ENCODE results near the gene VSTM4. TPM values are rescaled to one million over a fixed set of nuclear protein-coding genes. Genes with fewer than 3 reads are reported as not detected.

The VSTM4 gene
- total RNA-seq, 1 experiment from 2014 or later: not detected

- H3K27me3 Mint-ChIP-seq (ENCODE audit: insufficient read depth, unreplicated experiment): peaks cover 29% of the 10 kb centered on the region
- Histone ChIP-seq H3K4me1 (no peaks in the 10 kb centered on the region), H3K27me3 (replicated peaks; ENCODE audit: control insufficient read depth, insufficient read depth, low read length) (peaks cover 1% of the 10 kb centered on the region; the same call in 1 of the 2 replicates), H3K36me3 (ENCODE audit: control insufficient read depth, insufficient read depth, low read length) (no peaks in the 10 kb centered on the region), H3K9me3 (peaks cover 9% of the 10 kb centered on the region), H3K4me3 (ENCODE audit: low read depth, low read length) (no peak overlapping the region)
- TF ChIP-seq, protein P1, sequence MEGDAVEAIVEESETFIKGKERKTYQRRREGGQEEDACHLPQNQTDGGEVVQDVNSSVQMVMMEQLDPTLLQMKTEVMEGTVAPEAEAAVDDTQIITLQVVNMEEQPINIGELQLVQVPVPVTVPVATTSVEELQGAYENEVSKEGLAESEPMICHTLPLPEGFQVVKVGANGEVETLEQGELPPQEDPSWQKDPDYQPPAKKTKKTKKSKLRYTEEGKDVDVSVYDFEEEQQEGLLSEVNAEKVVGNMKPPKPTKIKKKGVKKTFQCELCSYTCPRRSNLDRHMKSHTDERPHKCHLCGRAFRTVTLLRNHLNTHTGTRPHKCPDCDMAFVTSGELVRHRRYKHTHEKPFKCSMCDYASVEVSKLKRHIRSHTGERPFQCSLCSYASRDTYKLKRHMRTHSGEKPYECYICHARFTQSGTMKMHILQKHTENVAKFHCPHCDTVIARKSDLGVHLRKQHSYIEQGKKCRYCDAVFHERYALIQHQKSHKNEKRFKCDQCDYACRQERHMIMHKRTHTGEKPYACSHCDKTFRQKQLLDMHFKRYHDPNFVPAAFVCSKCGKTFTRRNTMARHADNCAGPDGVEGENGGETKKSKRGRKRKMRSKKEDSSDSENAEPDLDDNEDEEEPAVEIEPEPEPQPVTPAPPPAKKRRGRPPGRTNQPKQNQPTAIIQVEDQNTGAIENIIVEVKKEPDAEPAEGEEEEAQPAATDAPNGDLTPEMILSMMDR (IDR thresholded peaks at IDR 0.05; ENCODE audit: insufficient read depth in 1 of 2, low read depth in 1 of 2, low read length in 1 of 2, severe bottlenecking in 1 of 2, unreplicated experiment in 1 of 2): no peak
- H3K9me3 Mint-ChIP-seq (ENCODE audit: unreplicated experiment): peaks cover 23% of the 10 kb centered on the region
- ChIA-PET POLR2A (no interaction called here), CTCF (no interaction called here)
- no peaks in the 10 kb centered on the region for H3K36me3 Mint-ChIP-seq (ENCODE audit: insufficient read depth, unreplicated experiment)
- intact Hi-C loops (cut with micrococcal nuclease; ENCODE audit: unreplicated experiment): no loop called here
- H3K4me1 Mint-ChIP-seq (ENCODE audit: low read depth, unreplicated experiment): no peaks in the 10 kb centered on the region
- DNase-seq: no peak
- no TSS peak for BruUV-seq (replicated peaks)
- H3K27ac Mint-ChIP-seq (ENCODE audit: unreplicated experiment): no peak overlapping the region
- H3K4me3 Mint-ChIP-seq (ENCODE audit: unreplicated experiment): no peak overlapping the region
Observed at GRCh38 chr10:49090189-49090575, 25.1 kb downstream of the VSTM4 start.

DNA sequence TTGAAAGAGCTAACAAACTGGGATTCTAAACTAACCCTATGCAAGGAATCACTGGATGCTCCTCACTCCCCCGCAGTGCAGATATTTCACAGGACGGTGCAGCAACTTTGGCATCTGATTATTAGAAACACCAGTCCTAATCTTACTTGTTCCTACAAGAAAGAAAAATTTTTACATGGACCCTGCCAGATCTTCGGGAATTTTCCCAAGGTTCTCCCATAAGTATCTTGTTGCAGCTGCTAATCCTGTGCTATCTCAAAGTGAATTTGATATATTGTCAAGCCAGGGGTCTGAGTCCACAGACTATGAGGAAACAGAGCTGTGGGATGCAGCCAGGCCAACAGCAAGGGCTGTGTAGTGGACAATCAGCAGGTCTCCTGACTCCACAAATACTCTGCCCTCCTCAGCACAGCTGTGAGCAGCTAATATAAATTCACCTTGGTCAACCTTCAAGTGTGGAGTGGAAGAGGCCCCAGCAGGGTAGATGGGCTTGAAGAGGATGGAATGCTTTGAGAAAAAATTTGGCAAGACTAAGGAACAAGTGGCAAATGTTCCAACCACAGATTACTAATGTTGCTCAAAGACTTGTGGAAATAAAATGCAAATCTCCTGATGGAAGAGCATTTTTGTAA lies 25.6 kb downstream of the VSTM4 start:
- Histone ChIP-seq H3K9me3 (peaks cover 9% of the 10 kb centered on the region), H3K4me3 (ENCODE audit: low read depth, low read length) (no peak overlapping the region), H3K4me1 (no peaks in the 10 kb centered on the region), H3K27me3 (replicated peaks; ENCODE audit: control insufficient read depth, insufficient read depth, low read length) (0 out of 2 replicates have a peak, but pooled peaks cover 1% of the 10 kb centered on the region), H3K36me3 (ENCODE audit: control insufficient read depth, insufficient read depth, low read length) (no peaks in the 10 kb centered on the region)
- Mint-ChIP-seq H3K36me3 (ENCODE audit: insufficient read depth, unreplicated experiment) (no peaks in the 10 kb centered on the region), H3K9me3 (ENCODE audit: unreplicated experiment) (peaks cover 23% of the 10 kb centered on the region), H3K4me1 (ENCODE audit: low read depth, unreplicated experiment) (no peaks in the 10 kb centered on the region), H3K27ac (ENCODE audit: unreplicated experiment) (no peak overlapping the region), H3K27me3 (ENCODE audit: insufficient read depth, unreplicated experiment) (peaks cover 28% of the 10 kb centered on the region), H3K4me3 (ENCODE audit: unreplicated experiment) (no peak overlapping the region)
- ChIA-PET POLR2A (no interaction called here), CTCF (no interaction called here)
- no peak for DNase-seq
- intact Hi-C loops (cut with micrococcal nuclease; ENCODE audit: unreplicated experiment): no loop called here
- BruUV-seq (replicated peaks): no TSS peak
- TF ChIP-seq, protein P1 (IDR thresholded peaks at IDR 0.05; ENCODE audit: insufficient read depth in 1 of 2, low read depth in 1 of 2, low read length in 1 of 2, severe bottlenecking in 1 of 2, unreplicated experiment in 1 of 2): no peak

DNA sequence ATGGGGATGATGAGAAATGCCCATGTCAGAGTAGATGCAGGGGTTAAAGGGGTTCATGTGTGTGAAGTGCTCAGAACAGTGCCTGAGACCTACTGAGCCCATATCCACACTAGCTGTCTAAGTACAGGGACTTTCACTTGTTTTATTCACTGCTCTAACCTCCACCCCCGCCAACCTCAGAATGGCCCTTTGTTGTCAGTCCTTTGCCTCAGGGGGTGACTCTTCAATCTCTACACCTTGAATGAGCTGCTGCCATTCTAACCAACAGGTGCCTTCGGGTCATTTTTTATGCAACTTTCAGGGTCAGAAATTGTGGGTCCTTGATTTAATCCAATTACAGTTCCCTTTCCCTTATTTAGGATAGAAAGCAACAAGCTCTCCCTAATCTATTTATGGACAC lies 26.2 kb downstream of the VSTM4 start:
- Mint-ChIP-seq H3K4me3 (ENCODE audit: unreplicated experiment) (no peak overlapping the region), H3K36me3 (ENCODE audit: insufficient read depth, unreplicated experiment) (no peaks in the 10 kb centered on the region)

More for the DNA sequence above, 26.2 kb downstream of the VSTM4 start:
- POLR2A ChIA-PET: no interaction called here
- BruUV-seq (replicated peaks): no TSS peak
- CTCF ChIA-PET: no interaction called here
- Histone ChIP-seq H3K4me1 (no peaks in the 10 kb centered on the region), H3K27me3 (replicated peaks; ENCODE audit: control insufficient read depth, insufficient read depth, low read length) (0 out of 2 replicates have a peak, but pooled peaks cover 1% of the 10 kb centered on the region), H3K36me3 (ENCODE audit: control insufficient read depth, insufficient read depth, low read length) (no peaks in the 10 kb centered on the region), H3K9me3 (peaks cover 9% of the 10 kb centered on the region), H3K4me3 (ENCODE audit: low read depth, low read length) (no peak overlapping the region)
- no peaks in the 10 kb centered on the region for H3K4me1 Mint-ChIP-seq (ENCODE audit: low read depth, unreplicated experiment)
- TF ChIP-seq, protein P1 (IDR thresholded peaks at IDR 0.05; ENCODE audit: insufficient read depth in 1 of 2, low read depth in 1 of 2, low read length in 1 of 2, severe bottlenecking in 1 of 2, unreplicated experiment in 1 of 2): no peak
- no peak for DNase-seq
- intact Hi-C loops (cut with micrococcal nuclease; ENCODE audit: unreplicated experiment): no loop called here
- peaks cover 23% of the 10 kb centered on the region for H3K9me3 Mint-ChIP-seq (ENCODE audit: unreplicated experiment)
- H3K27me3 Mint-ChIP-seq (ENCODE audit: insufficient read depth, unreplicated experiment): peaks cover 25% of the 10 kb centered on the region
- no peak overlapping the region for H3K27ac Mint-ChIP-seq (ENCODE audit: unreplicated experiment)
